Gastroesophageal sphincter (tissue), 4 donors: Measurements from ENCODE around the gene GRK5. TPM values are rescaled to one million over a fixed set of nuclear protein-coding genes. Genes with fewer than 3 reads are reported as not detected.
A peak's percentile ranks its signal among the peaks of the same experiment; 100 is the strongest.

Experiments
- ATAC-seq: fragments of 150-250 bp; one replicate; pipeline ENCODE4 v1.9.1; 2016; ENCODE audit warnings: mild to moderate bottlenecking, moderate library complexity
- H3K27ac ChIP-seq, 4 donors: fragments of 200-600 bp; sonication (generic) in 3 of 4; 1 replicate in 3 of 4; 2 replicates in 1 of 4; pipeline ENCODE4 v1.5.1; 2016 to 2019
- H3K27me3 ChIP-seq: fragments of 200-600 bp; sonication (generic); one replicate; pipeline ENCODE4 v1.5.1; 2019
- H3K36me3 ChIP-seq, 2 donors: fragments of 200-600 bp; sonication (generic); one replicate each; pipeline ENCODE4 v1.5.1; 2019; ENCODE audit warnings: control low read depth in 1 of 2
- H3K4me1 ChIP-seq, 3 donors: fragments of 200-600 bp; sonication (generic); 1 replicate in 2 of 3; 2 replicates in 1 of 3; pipeline ENCODE4 v1.5.1; 2016 to 2019; ENCODE audit warnings: control low read depth in 2 of 3
- H3K4me3 ChIP-seq, 2 donors: fragments of 200-600 bp; sonication (generic); one replicate each; pipeline ENCODE4 v1.5.1; 2019; ENCODE audit warnings: mild to moderate bottlenecking in 1 of 2, moderate library complexity in 1 of 2
- H3K9me3 ChIP-seq, 3 donors: fragments of 200-600 bp; sonication (generic); one replicate each; pipeline ENCODE4 v1.5.1; 2017 to 2019; ENCODE audit warnings: control low read depth in 2 of 3
- EP300 ChIP-seq: sonication (generic); formaldehyde crosslinking; IDR thresholded peaks from one replicate; pipeline ENCODE4 v1.6.1; 2017; ENCODE audit warnings: antibody characterized with exemption, mild to moderate bottlenecking
- POLR2A ChIP-seq, 2 donors: fragments of 450-650 bp; IDR thresholded peaks; one replicate each; pipeline ENCODE4 v1.6.1; 2017; ENCODE audit warnings: antibody characterized with exemption in 2 of 2, mild to moderate bottlenecking in 2 of 2, moderate library complexity in 1 of 2
- POLR2AphosphoS5 ChIP-seq: sonication (generic); formaldehyde crosslinking; IDR thresholded peaks from one replicate; pipeline ENCODE4 v1.6.1; 2017; ENCODE audit warnings: antibody characterized with exemption
- WGBS, 2 donors: methylation state at CpG; one replicate each; pipeline ENCODE4 v1.1.5; 2018; ENCODE audit warnings: low coverage in 1 of 2; 5-methylcytosine and 5-hydroxymethylcytosine counted together
- total RNA-seq, 4 donors: library from RNA; depleted of rRNA; stranded (reverse); fragments of >200 nt; gene quantifications; one replicate each; pipeline ENCODE4 v1.1.0, GENCODE V29; 2016
- TF ChIP-seq, protein P1 (sequence below), 4 experiments: fragments of 200-600 bp in 2 of 4; fragments of 450-650 bp in 2 of 4; sonication (generic) in 1 of 4; IDR thresholded peaks; one replicate each; pipeline ENCODE4 v1.5.1; 2017 to 2019; ENCODE audit warnings: antibody characterized with exemption in 4 of 4, mild to moderate bottlenecking in 2 of 4, moderate library complexity in 2 of 4

The GRK5 gene
- total RNA-seq, 4 donors from 2014 or later = 28.8 to 71.6 (median 47.7) TPM

DNA sequence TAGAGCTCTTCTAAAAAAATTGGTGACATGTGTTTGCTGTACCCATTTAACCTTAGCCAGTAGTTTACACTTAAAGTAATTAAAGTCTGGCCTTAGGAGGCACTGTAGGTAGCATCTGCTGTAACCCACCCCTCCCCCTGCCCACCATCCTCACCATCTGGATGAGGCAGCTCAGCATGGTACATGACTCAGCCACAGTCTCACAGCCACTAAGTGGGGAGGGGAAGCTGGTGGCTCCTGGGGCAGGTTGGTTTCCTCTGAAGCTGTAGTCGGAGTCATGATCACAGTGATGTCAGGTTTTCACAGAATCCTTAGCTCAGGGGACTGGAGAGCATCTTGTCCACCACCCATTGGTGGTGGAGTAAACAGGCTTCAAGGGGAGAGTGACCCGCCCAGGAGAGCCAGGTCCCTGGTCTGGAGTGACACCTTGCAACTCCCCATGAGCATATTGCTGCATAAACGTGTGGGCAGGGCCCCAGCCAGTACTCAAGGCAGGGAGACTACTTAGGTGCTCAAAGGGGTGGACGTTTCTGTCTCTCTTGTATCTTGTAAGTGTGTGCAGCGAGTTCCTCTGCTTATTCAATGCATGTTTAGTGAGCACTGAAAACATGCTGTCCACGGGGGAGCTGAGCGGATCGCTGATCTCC, 125.9 kb downstream of the GRK5 start:
- Histone ChIP-seq H3K4me1 (peaks cover 0 to 29% (median 0%) of the 10 kb centered on the region in 3 donors), H3K27me3 (no peaks in the 10 kb centered on the region)
- TF ChIP-seq, protein P1, sequence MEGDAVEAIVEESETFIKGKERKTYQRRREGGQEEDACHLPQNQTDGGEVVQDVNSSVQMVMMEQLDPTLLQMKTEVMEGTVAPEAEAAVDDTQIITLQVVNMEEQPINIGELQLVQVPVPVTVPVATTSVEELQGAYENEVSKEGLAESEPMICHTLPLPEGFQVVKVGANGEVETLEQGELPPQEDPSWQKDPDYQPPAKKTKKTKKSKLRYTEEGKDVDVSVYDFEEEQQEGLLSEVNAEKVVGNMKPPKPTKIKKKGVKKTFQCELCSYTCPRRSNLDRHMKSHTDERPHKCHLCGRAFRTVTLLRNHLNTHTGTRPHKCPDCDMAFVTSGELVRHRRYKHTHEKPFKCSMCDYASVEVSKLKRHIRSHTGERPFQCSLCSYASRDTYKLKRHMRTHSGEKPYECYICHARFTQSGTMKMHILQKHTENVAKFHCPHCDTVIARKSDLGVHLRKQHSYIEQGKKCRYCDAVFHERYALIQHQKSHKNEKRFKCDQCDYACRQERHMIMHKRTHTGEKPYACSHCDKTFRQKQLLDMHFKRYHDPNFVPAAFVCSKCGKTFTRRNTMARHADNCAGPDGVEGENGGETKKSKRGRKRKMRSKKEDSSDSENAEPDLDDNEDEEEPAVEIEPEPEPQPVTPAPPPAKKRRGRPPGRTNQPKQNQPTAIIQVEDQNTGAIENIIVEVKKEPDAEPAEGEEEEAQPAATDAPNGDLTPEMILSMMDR (IDR thresholded peaks at IDR 0.05) = no peak
- TF ChIP-seq POLR2AphosphoS5 = no peak
- no peak for TF ChIP-seq POLR2A (IDR thresholded peaks at IDR 0.05)
- TF ChIP-seq EP300 = no peak

DNA sequence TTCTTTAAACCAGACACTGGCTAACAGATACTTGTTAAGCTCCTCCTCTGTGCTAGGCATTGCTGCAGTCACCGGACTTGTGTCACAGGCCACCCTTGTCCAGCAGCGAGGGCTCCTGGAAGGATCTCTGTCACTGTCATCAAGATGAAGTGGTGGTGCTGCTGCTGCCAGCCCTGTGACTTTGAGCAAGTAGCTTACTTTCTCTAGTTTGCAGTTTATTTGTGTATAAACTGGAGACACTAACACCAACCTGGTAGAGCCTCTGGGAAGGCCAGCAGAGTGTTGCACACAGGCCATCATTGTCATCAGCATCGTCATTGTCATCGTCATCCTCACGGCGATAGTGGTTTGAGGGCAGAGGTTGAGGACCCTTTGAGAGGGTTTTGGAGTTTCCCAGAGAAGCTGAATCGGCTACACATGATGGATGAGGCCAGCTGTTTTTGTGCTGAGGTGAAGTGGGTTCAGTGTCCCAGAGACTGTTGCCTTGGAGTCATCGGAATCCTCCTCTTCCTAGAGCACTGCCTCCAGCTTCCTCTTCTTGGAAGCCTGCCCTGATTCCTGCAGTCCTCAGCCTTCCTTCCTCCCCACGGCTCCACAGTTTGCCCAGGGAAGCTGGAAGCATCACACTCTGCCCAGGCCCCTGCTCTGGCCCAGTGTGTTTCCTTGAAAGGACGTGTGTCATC, 128.4 kb downstream of the GRK5 start:
- H3K9me3 ChIP-seq = no peaks in the 10 kb centered on the region
- H3K27me3 ChIP-seq = no peaks in the 10 kb centered on the region
- peak overlapping the region in 3 of 4 donors; percentile 10 to 56 (median 30) for H3K27ac ChIP-seq
- peaks cover 0 to 9% of the 10 kb centered on the region in 2 donors for H3K36me3 ChIP-seq
- TF ChIP-seq EP300 (no peak), POLR2A (IDR thresholded peaks at IDR 0.05) (no peak)
- TF ChIP-seq, protein P1 (IDR thresholded peaks at IDR 0.05) = peak in 1 of 4 experiments; percentile 2
- H3K4me3 ChIP-seq = no peak overlapping the region
- peak; percentile 25 for ATAC-seq
- H3K4me1 ChIP-seq = peaks cover 0 to 42% (median 0%) of the 10 kb centered on the region in 3 donors
- 55% methylated on average over 6 of the region's 10 CpGs; no CpG with 5 or more reads in 1 of the 2 donors for WGBS, 2 donors

More for the DNA sequence above, 125.9 kb downstream of the GRK5 start:
- 73 to 84% methylated on average over 3 to 5 of the region's 8 CpGs for WGBS, 2 donors
- H3K4me3 ChIP-seq = no peak overlapping the region
- ATAC-seq = no peak
- H3K36me3 ChIP-seq = peaks cover 0 to 15% of the 10 kb centered on the region in 2 donors
- H3K27ac ChIP-seq = no peak overlapping the region
- H3K9me3 ChIP-seq = no peaks in the 10 kb centered on the region

DNA sequence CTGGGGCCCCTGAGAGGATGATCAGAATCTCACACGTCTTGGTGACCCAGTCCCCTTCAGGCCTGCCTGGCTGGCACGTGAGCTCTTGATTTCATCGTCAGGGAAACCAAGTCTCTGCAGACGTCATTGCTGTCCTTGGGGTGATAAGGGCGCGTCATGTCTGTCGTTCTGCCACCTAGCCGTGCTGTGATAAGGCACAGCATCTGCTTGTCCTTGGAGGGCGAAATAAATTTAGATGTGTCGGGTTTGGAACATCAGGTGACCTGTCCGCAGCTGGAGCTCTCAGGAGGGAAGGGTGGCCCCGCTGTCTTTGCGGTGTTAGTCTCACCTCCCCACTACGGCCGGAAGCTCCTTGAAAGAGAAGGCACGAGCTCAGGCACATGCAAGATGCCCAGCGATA, 129.2 kb downstream of the GRK5 start:
- Histone ChIP-seq H3K4me3 (no peak overlapping the region), H3K27me3 (no peaks in the 10 kb centered on the region), H3K4me1 (peaks cover 0 to 49% (median 3%) of the 10 kb centered on the region in 3 donors), H3K36me3 (peaks cover 0 to 9% of the 10 kb centered on the region in 2 donors), H3K27ac (peak overlapping the region in 1 of 4 donors; percentile 56), H3K9me3 (no peaks in the 10 kb centered on the region)
- TF ChIP-seq POLR2AphosphoS5 (no peak), POLR2A (IDR thresholded peaks at IDR 0.05) (no peak), EP300 (no peak)
- TF ChIP-seq, protein P1 (IDR thresholded peaks at IDR 0.05) = no peak
- 76% methylated on average over 2 of the region's 17 CpGs; no CpG with 5 or more reads in 1 of the 2 donors for WGBS, 2 donors
- ATAC-seq = no peak

DNA sequence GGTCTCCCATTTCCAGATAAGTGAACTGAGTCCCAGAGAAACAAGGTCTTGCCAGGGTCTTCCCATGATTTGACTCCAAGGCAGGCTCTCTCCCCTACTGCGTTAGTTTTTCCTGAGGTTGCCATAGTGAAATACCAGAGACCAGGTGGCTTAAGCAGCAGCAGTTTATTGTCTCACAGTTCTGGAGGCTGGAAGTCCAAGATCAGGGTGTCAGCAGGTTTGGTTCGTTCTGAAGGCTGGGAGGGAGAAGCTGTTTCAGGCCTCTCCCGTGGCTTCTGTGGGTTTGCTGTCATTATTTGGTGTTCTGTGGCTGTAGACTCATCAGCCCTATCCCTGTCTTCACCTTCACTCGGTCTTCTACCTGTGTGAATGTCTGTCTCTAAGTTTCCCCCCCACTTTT, 129.9 kb downstream of the GRK5 start:
- TF ChIP-seq EP300 (no peak), POLR2AphosphoS5 (no peak), POLR2A (IDR thresholded peaks at IDR 0.05) (no peak)
- TF ChIP-seq, protein P1 (IDR thresholded peaks at IDR 0.05) = no peak
- WGBS, 2 donors = 75 to 100% methylated on average over 2 to 4 of the region's 4 CpGs
- peaks cover 0 to 56% (median 3%) of the 10 kb centered on the region in 3 donors for H3K4me1 ChIP-seq
- ATAC-seq = no peak
- no peak overlapping the region for H3K4me3 ChIP-seq
- H3K27me3 ChIP-seq = no peaks in the 10 kb centered on the region
- peaks cover 0 to 9% of the 10 kb centered on the region in 2 donors for H3K36me3 ChIP-seq
- peak overlapping the region in 1 of 4 donors; percentile 28 for H3K27ac ChIP-seq
- H3K9me3 ChIP-seq = no peaks in the 10 kb centered on the region
